ENCODE data around the gene TRIO.

The TRIO gene

GRCh38 chr5:14337593-14337992 is 194.5 kb downstream of the TRIO start:
- no peak for DNase-seq

- DNase-seq: no peak
These were observed 196.3 kb downstream of the TRIO start for GRCh38 chr5:14339468-14339867.

GRCh38 chr5:14341571-14342230 is 198.6 kb downstream of the TRIO start:
- DNase-seq: no peak

- DNase-seq: no peak
These were observed 199.2 kb downstream of the TRIO start for GRCh38 chr5:14342306-14342705.

GRCh38 chr5:14343376-14343775 is 200.2 kb downstream of the TRIO start:
- no peak for DNase-seq

- no peak for DNase-seq
These were observed 204.4 kb downstream of the TRIO start for GRCh38 chr5:14347522-14347921.

- no peak for DNase-seq
These were observed 205.0 kb downstream of the TRIO start for GRCh38 chr5:14348142-14348541.

GRCh38 chr5:14349029-14349428 is 205.9 kb downstream of the TRIO start:
- no peak for DNase-seq

- DNase-seq: no peak
These were observed 208.0 kb downstream of the TRIO start for GRCh38 chr5:14351086-14351661.

- DNase-seq: peak; percentile 25 to 47
These were observed 208.9 kb downstream of the TRIO start for GRCh38 chr5:14351845-14352712.

- no peak for DNase-seq
These were observed 210.8 kb downstream of the TRIO start for GRCh38 chr5:14353726-14354474.

GRCh38 chr5:14355391-14355790 is 212.2 kb downstream of the TRIO start:
- DNase-seq: no peak

GRCh38 chr5:14356305-14356704 is 213.2 kb downstream of the TRIO start:
- no peak for DNase-seq

GRCh38 chr5:14357441-14357840 is 214.3 kb downstream of the TRIO start:
- DNase-seq: no peak

- no peak for DNase-seq
These were observed 214.7 kb downstream of the TRIO start for GRCh38 chr5:14357851-14358250.

GRCh38 chr5:14358536-14358935 is 215.4 kb downstream of the TRIO start:
- no peak for DNase-seq

- DNase-seq: no peak
These were observed 216.2 kb downstream of the TRIO start for GRCh38 chr5:14359069-14360043.

GRCh38 chr5:14362491-14362890 is 219.3 kb downstream of the TRIO start:
- DNase-seq: no peak

GRCh38 chr5:14364096-14364495 is 221.0 kb downstream of the TRIO start:
- no peak for DNase-seq

GRCh38 chr5:14364576-14365472 is 221.7 kb downstream of the TRIO start:
- DNase-seq: no peak
